Hematopoietic multipotent progenitor cell treated with erythropoietin and hydrocortisone succinate and interleukin-3 and kit ligand, for 17 days (in vitro differentiated cells): ENCODE measurements around the gene IKZF3.
"Not testable (repeated sequence)": the region's sequence is repeated elsewhere in the genome, so short reads cannot be mapped to it uniquely, and the experiment has no call there.

Source experiments
- DNase-seq: peaks from one replicate; pipeline ENCODE4 v3.0.0-alpha.2; 2015; ENCODE audit warnings: low spot score

IKZF3 gene

GRCh38 chr17:39739885-39740356 is 124.2 kb downstream of the IKZF3 start:
- DNase-seq, result no peak

- DNase-seq, result no peak
These were observed 124.9 kb downstream of the IKZF3 start for GRCh38 chr17:39738983-39739884.

- DNase-seq, result no peak
These were observed 125.6 kb downstream of the IKZF3 start for GRCh38 chr17:39738568-39738901.

- DNase-seq, result no peak
These were observed 126.1 kb downstream of the IKZF3 start, which contains the start of gene GRB7 for GRCh38 chr17:39737760-39738567. GRB7 (plus strand) TSS chr17:39737938; CDS start chr17:39742302, 4,364 bp downstream.

GRCh38 chr17:39737206-39737759 is 126.8 kb downstream of the IKZF3 start:
- DNase-seq, result no peak

- DNase-seq, result no peak
These were observed 127.6 kb downstream of the IKZF3 start for GRCh38 chr17:39736319-39737165.

GRCh38 chr17:39735882-39736281 is 128.2 kb downstream of the IKZF3 start:
- DNase-seq, result no peak

- DNase-seq, result no peak
These were observed 131.5 kb downstream of the IKZF3 start for GRCh38 chr17:39732586-39732985.

- DNase-seq, result peak; percentile 94
These were observed 133.8 kb downstream of the IKZF3 start, which contains the start of gene MIEN1 for GRCh38 chr17:39730095-39730921. MIEN1 (minus strand) TSS chr17:39730532; CDS start chr17:39730495, 37 bp downstream.

GRCh38 chr17:39729280-39729851 is 134.7 kb downstream of the IKZF3 start:
- DNase-seq, result peak; percentile 15

- no peak for DNase-seq
These were observed 136.6 kb downstream of the IKZF3 start for GRCh38 chr17:39727556-39727955.

- DNase-seq, result no peak
These were observed 137.5 kb downstream of the IKZF3 start for GRCh38 chr17:39726617-39727016.

GRCh38 chr17:39725923-39726322 is 138.2 kb downstream of the IKZF3 start:
- not testable (repeated sequence) for DNase-seq

- no peak for DNase-seq
These were observed 139.4 kb downstream of the IKZF3 start for GRCh38 chr17:39724731-39725130.

GRCh38 chr17:39722965-39723848 is 140.9 kb downstream of the IKZF3 start:
- no peak for DNase-seq

- DNase-seq, result no peak
These were observed 142.0 kb downstream of the IKZF3 start for GRCh38 chr17:39722104-39722503.

GRCh38 chr17:39719563-39720355 is 144.4 kb downstream of the IKZF3 start:
- DNase-seq, result no peak

- no peak for DNase-seq
These were observed 146.5 kb downstream of the IKZF3 start for GRCh38 chr17:39717660-39718059.
